ENCODE measurements around the gene SPP2.

Gene SPP2

DNA sequence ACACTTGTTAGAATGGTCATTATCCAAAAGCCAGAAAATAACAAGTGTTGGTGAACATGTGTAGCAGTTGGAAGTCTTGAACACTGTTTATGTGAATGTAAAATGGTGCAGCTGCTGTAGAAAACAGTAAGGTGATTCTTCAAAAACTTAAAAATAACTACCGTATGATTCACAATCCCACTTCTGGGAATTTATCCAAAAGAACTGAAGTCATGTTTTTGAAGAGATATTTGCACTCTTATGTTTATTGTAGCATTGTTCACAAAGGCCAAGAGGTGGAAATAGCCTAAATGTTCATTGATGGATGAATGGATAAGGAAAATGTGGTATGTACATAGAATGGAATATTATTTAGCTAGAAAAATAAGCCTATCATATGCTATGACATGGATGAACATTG, 6.3 kb upstream of the SPP2 start:
- no peak for DNase-seq

DNA sequence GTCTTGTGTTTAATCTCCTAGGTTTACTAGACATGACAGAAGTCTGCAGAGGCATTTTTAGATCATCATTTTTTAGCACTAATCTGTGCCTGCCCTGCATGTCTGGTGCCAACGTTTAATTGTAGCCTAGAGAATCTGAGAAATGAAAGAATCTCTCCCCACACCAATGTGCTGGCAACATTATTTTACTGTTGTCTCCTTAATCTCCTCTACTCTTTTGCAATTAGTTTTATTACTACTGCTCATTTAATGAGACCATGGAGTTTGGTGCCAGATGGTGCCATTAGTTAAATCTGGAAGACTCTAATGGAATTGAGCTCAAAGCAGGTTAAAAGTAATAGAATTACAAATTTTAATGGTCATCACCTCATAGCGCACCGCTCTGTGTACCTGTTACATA, 4.0 kb upstream of the SPP2 start:
- DNase-seq: peak; percentile 94

DNA sequence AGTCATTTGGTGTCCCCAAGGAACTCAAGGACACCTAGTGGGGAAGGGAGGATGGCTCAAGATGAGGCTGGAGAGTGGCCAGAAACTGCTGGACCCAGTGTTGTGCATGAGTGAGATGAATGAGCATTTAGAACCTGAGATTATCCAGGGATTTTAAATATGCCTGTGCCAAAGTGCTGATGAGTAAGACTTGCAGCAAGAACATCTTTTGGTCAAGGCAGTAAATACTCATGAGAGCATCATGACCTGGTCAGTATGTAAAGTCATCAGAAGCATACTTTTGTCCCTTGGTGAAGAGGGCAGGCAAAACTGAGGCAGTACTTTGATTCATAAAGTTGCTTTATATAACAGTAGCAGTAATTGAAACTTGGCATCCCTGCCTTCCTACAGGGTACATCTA, 3.1 kb upstream of the SPP2 start:
- no peak for DNase-seq

DNA sequence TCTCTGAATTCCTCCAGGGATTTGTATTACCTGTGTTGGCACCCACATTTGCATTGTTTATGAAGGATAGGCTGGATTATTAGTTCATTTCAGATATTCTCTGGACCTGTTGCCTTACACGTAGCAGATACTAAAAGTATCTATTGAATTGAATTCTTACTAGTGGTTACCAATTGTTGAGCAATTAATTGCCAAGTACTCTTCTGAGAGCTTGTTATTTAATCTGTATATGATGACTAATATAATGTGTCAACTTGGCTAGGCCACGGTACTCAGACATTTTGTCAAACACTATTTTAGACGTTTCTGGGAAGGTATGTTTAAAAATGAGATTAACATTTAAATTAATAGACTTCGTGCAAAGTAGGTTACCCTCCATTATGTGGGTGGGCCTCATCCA, 2.5 kb upstream of the SPP2 start:
- DNase-seq: no peak

DNA sequence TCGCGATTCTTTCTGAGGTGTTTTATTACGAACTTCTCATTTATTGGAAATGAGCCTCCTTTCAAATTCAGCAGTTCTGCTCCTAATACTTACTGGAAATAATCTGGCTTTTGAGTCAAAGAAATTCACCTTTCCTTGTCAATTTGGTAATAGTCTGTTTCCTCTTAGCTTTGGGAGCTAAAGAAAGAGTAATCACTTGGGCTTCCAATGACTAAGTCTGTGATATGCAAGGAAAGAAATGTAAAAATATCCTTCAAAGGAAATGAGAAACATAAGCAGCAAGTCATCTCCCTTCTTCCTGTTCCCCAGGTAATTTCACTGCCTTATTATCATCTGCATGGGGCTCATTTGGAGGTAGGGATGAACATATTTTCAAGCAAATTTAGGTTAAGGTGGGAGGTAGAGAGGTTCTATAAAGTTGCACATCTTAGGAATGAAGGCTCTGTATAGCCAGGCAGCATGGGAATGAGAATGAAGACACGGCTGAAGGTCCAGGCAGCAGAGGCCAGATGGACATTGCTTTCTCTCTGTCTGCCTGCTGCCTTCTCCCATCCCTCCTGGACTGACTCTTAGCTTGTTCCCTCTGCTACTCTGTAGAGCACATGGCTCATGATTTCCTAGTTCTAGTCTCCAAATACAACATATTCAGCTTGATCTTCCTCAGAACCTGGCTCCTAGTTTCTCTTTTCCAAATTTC, 1.0 kb downstream of the SPP2 start:
- DNase-seq: no peak

DNA sequence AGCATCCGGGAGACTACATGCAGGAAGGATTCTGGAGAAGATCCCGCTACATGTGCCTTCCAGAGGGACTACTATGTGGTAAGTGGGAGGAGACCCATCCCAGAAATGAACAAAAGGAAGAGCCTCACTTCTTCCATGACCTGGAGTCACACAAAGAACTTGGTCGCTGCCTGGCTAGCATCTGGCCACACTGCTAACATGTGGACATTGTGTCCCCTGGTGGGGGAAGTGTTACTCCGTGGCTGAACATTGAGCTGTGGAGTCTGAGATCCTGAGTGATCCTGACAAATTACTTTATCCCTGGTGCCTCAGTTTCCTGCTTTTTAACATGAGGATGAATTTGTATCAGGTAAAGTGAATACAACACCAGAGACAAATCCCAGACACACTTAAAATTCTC, 8.4 kb downstream of the SPP2 start:
- DNase-seq: no peak

DNA sequence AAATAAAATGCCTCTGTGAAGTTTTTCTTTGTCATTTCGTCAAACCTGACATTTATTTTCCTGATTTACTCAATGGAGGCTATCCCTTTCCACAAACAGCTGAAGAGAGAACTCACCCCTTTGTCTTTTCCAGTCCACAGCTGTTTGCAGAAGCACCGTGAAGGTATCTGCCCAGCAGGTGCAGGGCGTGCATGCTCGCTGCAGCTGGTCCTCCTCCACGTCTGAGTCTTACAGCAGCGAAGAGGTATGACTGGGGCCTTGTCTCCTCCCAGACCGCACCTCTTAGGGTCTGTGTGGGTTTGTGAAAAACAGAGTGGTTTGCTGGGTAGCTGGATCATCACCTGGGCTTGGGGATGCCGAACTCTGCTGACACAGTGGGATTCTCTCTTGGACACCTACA, 9.7 kb downstream of the SPP2 start:
- DNase-seq: no peak

DNA sequence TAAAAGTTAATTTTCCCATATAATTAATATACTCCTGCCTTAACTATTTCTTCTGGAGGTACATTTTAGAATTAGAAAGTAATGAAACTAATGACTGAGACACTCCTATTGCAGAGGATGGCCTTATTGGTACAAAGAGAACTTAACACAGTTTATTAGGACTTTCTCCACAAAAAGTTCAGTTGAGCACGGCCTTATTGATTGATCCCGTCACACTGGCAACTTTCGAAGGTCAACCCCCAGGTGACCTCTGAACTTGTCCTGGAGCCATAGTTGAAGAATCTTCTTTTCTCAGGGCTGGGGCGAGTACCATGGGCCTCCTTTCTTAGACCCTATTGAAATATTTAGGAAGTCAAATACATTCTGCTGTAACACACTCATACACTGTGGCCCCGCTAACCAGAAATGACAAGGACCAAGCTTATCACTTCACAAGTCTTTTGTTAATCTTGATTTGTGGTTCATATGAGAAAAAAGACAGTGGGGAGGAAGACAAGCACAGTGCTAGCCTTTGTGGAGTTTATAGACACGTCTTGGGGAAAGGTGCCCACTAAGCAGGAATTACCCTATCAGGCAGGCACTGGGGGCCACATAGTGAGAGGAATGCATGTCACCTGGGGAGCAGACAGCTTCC, 11.2 kb downstream of the SPP2 start:
- no peak for DNase-seq

DNA sequence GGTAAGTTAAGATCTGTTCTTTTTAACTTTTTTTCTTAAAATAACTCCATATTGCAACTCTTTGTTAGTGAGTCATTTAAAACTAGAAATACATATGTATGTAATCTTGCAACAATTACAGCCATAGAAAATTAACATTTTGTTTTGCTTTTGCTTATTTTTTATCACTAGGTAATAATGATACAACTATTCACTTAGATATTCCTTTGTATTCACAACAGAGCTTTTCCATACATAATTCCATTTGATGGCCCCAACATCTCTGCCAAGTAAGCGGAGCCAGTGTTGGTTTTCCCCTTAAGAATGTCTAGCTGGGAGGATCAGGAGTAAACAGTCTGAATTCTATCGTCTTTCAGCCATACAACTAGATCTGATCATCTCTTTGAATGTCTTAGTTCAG, 16.1 kb downstream of the SPP2 start:
- no peak for DNase-seq

DNA sequence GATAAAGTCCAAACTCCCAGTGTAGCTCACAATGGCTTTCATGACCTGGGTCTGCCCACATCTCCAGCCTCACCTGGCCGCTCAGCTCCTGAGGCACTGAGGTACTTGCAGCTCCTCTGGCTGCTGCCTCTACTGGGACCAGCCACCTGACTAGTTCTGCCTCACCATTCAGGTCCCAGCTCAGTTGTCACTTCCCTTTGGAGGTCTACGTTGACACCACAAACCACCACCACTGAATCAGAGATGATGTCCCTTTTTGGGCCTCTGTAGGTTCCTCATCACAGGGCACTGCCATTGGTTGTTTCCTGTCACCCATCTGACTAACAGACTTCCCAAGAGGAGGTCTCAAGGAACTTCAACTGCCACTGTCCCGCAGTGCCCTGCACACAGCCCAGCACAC, 21.2 kb downstream of the SPP2 start:
- DNase-seq: no peak

DNA sequence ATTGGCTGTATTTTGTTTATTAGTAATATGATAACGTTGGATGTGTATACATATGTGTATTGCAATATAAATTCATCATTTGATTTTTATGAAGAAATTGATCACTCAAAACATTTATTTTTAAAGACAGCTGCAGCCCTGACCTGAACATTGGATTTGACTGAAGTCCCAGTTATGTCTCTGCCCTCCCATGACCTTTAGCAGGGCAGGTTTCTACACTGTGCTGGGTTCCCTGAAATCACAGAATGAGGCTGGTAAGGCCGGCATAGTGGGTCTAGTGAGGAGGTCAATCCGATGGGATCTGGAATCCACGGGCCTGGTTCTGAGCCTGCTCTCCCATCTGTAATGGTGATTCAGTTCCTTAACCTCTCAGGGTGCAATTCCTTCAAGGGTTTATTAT, 22.0 kb downstream of the SPP2 start:
- DNase-seq: no peak

DNA sequence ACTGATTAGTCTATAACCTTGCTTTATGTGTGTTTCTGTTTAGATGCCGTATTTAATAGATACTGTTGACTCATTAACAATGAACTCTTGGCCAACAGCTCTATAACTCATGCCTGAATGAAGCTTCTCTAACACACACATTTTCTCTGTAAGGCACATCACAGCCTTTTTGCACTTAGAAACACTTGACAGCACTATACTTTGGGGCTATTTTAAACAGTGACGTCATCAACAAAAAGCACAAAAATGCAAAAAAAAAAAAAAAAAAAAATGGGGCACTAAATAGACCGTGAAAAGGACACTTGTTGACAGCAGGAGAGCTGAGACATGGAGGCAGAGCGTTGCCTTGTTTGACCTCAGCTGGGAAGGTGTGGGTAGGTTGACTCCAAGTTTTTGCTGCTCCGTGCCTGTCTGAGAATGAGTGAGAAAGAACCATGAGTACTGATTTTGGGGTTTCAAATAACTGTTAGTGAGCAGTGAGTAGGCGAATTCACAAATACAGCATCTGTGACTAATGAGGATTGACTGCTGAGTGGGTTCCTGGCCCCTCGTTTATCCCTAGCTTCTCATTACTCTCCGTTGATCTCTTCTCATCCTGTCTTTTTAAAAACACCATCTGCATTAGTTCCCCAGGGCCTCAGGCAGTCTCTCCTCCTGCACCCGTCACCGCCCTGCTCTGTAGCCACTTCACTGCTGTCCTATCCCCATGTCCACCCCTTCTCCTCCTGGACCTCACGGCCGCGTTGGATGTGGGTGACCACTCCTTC, 24.4 kb downstream of the SPP2 start:
- DNase-seq: peak; percentile 93

DNA sequence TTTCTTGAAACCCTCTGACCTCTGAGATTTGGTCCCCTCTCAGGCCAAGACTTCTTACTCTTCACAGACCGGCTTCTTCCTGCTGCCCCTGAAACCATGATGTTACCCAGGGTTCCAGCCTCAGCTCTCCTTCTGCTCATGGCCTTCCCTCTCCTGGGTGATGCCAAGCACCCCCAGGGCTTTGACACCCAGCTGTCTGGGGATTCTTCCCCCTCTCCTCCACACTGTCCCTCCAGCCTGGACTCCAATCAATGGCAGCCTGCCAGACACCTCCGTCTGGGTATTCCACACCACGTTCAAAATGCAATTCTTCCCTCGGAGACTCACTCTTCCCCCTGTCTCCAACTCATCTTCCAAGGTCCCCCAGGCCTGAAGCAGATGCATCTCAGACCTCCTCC, 25.0 kb downstream of the SPP2 start:
- DNase-seq: no peak

DNA sequence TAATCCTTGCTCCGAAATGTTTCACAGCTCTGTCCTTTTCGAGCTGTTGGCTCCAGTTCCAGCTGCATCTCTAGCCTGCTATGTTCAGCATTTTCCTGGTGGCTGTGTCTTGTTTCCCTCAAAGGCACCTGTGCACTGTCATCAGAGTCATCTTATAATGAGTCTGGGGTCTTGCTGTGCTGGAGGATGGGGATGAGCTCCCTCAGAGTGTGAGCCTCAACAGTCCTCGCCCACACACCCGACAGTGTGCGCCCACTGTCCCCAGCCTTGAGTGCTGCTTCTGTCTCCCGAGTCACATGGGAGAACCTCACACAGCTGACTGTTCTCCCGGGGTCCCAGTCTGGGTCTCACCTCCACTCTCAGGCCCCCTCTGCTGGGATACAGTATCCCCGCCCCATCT, 25.4 kb downstream of the SPP2 start:
- DNase-seq: peak; percentile 51

DNA sequence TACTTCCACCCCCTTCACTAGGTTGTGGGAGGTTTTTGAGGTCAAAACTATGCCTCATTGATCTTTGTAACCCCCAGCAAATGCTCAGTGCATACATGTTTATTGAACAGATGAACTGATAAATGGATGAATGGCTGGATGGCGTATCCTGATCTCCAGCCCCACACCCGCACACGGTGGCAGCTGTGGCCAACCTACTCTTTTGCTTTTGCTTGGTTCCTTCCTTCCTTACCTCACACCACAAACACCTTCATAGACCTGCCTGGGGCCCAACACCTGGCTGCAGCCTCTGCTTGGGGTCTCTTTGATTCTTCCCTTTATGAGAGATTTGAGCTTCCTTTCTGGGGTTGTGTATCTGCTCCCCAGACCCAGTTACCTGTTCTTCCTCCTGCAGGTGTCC, 25.9 kb downstream of the SPP2 start:
- no peak for DNase-seq

DNA sequence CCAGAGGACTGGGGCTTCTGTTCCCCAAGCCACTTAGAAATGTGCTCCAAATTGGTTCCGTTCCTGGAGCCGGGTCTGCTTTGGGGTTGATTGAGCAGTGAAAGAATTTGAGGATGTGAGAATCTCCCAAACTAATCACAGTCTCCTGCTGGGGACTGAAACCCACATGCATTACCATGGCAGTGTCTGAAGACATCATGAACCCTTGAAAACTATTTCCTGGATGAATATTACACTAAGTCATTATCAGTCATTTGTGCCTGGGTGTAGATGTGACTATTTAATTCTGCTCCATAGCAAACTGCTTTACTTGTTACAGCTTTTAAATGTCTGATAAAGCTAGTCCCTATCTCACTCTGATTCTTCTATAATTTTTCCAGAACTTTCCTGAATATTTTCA, 27.6 kb downstream of the SPP2 start:
- no peak for DNase-seq

DNA sequence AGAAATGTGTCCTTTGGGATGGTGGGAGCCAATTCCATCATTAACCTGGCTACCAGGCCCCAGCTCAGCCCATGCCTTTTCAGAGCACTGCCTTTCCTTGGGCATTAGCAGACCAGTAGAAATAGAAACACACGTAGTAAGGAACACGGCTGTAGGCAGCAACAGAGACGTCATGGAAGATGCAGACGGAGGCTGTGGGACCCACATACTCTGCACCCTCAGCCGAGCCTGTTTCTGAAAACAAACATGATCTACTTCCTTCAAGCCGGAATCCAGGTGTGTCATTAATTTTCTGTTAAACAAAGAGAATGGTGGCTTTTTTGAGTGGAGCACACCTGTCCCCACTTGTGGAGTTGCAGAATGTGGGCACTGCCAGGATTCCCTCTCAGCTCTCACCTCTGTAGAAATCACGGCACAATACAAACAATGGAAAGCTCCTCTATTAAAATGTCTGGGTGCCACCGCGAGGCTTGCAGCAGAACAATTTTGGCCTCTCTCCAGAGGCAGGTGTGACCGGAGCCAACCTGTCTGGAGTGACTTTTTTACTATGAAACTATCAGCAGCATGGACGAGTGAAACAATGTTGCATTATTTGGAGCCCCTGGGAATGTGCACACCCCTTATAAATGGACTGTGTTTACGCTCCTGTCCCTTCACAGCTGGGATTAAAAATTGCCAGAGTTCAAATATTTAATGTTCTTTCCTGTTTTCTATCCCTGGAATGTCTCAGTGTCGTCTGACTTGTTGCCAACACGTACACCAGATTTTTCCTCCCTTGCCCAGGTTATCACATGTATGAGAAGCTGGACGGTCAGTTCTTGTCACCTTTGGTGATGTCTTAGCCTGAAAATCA, 31.7 kb downstream of the SPP2 start:
- DNase-seq: no peak

DNA sequence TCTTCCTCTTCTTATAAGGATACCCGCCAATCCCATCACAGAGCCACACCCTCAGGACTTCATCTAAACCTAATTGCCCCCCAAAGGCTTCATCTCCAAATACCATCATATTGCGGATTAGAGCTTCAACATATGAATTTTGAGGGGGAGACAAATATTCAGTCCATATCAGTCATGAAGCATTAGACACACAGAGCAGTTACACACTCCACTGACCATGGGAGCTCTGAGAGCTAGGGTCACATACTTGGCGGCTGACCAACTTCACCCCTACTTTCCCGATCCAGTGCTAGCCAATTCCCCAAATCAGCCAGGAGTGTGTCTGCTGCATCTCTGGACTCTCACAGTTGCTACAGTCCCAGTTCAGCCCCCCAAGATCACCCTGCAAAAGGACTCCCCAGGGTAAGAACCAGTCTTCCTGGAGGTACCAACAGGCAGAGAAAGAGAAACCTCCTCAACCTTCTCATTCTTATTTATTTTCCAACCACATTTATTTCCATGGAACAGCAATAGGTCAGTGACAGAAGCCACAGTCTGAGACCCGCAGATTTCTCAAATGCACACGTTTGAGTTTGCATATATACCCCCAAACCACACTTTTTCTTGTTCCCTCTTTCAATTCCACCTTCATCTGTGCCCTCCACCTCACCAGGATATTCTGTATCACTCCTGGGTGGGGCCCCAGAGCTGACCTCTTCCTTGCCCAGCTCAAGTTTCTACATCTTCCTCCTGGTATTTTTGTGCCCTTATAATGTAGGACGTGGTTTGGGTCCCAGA, 33.3 kb downstream of the SPP2 start:
- DNase-seq: no peak

DNA sequence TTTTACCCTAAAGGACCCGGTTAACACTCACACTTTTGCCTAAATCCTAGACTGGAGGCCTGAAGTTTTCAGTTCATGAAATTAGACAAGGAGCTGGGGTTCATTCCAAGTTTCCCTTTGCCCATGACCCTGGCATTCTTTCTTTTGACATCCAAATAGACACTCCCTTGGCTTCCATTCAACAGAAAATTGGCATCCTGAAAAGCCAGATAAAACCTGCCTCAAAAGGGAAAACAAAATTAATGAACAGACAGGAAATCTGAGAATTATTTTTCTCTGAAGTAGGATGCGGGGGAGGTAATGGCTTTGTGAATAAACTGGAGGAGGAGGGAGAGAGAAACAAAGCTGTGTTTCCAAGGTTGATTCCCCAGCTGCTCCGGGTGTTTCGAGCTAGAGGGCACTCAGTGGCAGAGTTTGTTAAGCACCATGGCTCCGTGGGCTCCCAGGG, 41.0 kb downstream of the SPP2 start:
- no peak for DNase-seq

DNA sequence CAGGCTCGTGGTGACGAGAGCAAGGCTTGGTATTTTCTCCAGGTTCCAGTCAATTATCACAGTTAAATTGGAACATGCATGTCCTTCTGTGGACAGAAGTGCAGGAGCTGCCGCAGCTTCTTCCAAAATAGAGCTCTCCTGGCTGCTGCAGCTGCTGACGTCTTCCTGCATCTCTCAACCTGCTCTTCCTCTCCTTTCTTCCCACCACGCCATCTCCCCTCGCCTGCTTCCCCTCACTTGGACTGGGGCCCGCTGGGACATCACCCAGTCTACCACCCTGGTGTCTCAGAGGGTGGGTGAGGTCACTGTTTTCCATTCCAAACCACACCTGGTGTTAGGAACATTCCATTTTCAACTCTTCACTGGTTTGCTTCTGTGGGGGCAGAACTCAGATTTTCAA, 41.4 kb downstream of the SPP2 start:
- no peak for DNase-seq

DNA sequence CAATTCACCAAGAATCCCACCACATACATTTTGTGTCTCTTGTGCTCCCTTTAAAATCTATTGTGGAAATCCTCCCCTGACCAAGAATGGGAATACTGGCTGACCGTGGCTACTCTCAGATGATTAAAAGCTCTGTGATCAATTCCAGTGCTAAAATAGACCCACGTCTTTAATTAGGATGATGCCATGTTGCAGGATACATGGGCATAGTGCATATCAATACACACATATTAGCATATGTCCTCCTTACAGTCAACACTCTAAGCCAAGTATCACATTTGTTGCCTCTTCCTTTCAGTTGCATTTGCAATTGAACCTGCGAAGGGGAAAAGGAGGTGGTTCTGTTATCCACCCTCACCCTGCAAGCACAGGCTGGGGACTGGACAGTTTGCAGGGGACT, 41.8 kb downstream of the SPP2 start:
- DNase-seq: no peak

DNA sequence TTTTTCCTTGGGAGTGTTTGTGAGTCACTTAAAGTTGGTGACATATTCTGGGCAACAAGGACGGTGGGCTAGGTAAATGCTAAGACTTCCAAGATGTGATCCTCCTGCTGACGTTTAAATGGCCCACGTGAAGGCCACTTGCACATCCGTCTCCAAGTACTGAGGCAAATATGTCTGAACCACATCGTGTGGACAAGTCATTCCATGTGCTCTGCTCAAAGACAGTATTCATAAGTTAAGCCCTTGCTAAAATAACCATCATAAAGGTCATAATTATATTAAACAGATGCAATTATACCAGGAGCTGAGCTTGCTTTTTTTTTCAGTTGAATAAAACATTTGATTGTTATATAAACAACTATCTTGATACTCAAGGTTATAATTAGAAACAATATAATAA, 44.8 kb downstream of the SPP2 start:
- no peak for DNase-seq

DNA sequence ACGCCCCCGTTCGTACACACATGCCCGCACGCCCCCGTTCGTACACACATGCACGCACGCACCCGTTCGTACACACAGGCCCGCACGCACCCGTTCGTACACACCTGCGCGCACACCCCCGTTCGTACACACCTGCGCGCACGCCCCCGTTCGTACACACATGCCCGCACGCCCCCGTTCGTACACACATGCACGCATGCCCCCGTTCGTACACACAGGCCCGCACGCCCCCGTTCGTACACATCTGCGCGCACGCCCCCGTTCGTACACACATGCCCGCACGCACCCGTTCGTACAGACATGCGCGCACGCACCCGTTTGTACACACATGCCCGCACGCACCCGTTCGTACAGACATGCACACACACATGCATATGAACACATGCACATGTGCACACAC, 45.7 kb downstream of the SPP2 start:
- DNase-seq: no peak

Measured in NCI-H82 (cell line).